GM19467 (cell line): ENCODE measurements around the gene CEP126.

ENCODE experiments used
- ATAC-seq: cut with Tn5 transposase; IDR thresholded peaks from one replicate; pipeline ENCODE4 v1.9.1; 2021; ENCODE audit warnings: mild to moderate bottlenecking, moderate library complexity; ENCODE audit not compliant: unreplicated experiment

CEP126 gene

DNA sequence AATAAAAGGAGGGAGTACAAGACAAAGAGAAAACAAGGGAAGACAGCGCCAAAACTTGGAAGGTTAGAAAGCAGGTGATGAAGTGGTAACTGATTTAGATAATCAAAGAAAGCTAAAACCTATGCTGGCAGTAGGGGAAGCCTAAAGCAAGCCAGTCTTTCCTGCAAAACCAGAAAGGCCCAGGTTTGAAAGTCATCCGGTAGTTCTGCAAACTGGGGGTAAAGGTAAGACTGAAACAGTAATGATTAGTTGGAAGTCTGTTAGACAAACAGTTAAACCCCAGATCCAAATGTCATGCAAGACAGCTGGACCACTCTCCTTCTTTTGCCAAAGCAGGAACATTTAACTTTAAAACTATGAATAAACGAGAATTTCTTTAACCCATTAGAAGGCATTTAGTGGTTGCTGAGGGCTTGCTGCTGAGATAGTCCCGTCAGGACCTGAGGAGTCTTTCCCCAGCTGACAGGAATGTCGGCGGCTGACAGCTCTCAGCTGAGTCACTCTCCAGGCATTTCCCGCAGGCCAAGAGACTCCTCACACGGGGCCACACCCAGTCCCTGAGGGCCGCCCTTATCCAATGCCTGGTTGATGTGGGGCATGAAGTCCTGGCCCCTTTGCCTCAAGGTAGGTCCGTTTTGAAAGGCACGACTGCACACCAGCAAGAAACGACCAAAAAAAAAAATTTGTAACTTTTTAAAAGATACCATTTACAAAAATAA, 96.1 kb downstream of the CEP126 start:
- ATAC-seq: no peak

- no peak for ATAC-seq
These were observed 98.1 kb downstream of the CEP126 start for GRCh38 chr11:102012946-102013345.

DNA sequence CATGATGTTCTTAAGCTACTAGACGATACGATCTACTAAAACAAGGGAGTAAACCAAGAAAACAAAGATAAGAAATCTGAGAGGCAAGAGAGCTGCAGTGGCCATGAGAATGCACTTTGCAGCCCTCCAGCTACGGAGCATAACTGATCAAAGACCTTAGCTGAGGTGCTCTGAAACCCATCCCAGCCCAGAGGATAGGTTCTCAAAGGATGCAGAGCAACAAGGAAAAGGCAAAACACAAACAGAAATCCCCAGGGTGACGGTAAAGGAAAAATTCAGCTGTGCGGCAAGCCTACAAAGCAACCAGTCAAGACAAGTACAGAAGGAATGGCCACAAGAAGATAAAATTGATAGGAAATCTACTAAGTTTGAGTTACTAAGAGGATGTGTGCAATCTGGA, 99.9 kb downstream of the CEP126 start:
- ATAC-seq: no peak

DNA sequence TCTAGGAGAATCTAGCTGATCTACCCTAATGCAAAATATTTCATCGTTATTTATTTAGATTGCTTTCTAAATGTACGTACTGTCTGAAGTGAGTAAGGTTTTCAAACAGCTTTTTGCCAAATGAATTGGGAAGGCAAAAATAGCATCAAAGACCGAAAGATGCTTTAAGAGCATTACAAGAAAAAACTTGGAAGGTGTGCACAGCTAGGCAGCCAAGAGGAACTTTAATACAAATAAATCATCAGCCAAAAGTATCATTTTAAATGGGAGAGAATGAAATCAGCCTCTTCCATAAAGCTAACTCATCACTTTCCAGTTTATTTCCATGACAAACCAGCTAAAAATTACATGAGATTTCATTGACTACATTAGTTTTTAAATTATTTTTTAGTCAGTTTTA, 102.2 kb downstream of the CEP126 start:
- no peak for ATAC-seq

DNA sequence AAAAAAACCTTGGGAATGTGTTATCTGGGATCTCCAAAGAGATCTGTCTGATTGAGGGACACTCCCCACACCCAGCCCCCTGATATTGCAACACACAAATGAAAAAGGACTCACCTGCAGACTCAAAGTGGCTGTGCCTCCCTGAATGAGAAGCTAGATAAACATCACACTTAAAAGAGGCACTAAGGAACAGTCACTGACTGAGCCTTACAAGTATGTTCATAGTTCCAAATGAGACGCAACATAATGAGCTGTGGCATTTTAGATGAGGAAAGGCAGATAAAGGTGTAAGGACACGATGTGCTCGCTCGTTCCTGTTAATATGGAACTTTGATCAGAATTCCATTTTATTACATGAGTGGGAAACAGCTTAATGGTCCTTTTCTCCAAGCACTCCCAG, 111.4 kb downstream of the CEP126 start:
- no peak for ATAC-seq

- no peak for ATAC-seq
These were observed 112.1 kb downstream of the CEP126 start for GRCh38 chr11:102026959-102027358.

DNA sequence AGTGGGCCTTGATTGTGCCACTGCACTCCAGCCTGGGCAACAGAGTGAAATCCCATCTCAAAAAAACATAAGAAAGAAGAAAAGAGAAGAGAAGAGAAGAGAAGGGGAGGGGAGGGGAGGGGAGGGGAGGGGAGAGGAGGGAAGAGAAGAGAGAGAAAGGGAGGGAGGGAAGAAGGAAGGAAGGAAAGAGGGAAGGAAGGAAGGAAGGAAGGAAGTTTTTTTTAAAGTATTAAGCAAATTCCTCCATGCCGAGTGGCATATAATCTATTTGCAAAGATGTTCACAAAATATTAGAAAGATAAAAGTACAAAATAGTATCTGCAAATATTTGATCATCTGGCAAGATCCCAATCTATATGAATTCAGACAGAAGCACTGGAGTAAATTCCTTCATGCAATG, 121.9 kb downstream of the CEP126 start:
- ATAC-seq: no peak

DNA sequence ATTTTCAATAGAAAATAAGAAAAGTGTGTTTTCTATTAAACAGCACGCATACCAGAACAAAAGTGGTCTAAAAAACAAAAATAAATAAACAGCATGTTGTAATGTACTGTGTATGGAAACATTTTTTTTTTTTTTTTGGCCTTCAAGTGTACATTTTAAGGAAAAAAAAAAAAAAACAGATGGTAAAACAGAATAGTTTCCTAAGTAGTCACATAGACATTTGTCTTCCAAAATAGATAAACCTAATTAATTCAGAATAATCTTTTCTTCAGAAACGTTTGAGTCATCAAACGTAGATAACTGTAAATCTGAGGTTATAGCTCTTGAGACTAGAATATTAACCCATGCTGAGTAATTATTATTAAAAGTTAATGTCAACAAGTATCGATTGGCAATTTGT, 132.0 kb downstream of the CEP126 start:
- ATAC-seq: no peak

DNA sequence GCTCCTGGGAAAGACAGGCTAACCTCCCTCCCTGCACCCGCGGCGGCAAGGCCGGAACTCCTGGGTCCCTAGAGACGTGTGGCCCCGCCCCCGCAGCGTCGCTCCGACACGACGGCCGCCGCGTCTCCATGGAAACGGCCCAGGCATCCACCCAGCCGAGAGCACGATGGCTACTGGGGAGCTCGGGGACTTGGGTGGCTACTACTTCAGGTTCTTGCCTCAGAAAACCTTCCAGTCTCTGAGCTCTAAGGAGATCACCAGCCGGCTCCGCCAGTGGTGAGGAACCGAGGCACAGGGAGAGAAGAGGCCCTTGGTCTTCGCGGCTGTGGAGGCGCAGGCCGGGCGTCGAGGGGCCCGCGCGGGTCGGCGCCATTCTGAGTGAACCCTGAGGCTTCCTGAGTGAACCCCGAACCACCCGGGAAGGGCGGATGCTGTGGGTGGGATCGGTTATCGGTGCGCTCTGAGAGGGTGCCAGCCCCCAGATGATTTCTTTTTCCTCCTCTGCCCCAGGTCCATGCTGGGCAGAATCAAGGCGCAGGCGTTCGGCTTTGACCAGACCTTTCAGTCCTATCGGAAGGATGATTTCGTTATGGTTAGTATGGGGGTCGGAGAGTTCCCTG, 132.6 kb downstream of the CEP126 start, which contains the start of gene CFAP300:
TSS of gene CFAP300 (plus strand) at position 133 of the 620 bp plus-strand sequence. CDS start at position 167, 34 bp downstream.
- no peak for ATAC-seq
